Measurements from ENCODE around the gene CFAP77. TPM values are rescaled to one million over a fixed set of nuclear protein-coding genes. Genes with fewer than 3 reads are reported as not detected.

Gene CFAP77
- polyA plus RNA-seq, 1 donor = 0.13 TPM

DNA sequence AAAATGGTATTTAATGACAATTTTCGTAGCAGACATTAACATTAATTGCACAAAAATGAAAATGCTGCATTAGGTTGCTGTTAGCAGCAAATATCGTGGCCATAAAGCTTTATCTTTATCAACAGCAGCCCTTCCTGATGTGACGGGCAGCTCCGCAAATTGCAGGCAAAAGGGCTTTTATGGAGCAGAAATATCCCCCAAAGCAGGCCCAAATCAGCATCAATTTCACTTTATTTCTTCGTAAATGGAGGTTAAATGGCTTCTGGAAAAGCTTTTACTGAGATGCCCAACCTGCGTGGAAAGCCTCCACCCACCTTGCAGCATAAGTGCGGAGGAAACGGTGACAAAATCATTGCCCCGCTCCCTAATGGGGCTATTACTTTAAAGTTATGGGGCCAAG lies 94.5 kb downstream of the CFAP77 start:
- H3K9me3 ChIP-seq (ENCODE audit: control insufficient read depth, low read depth, low read length) = no peaks in the 10 kb centered on the region
- no CpG with 5 or more reads among the region's 9 CpGs for WGBS (ENCODE audit: insufficient coverage, low lambda C conversion rate)
- no peak overlapping the region for H3K4me3 ChIP-seq (ENCODE audit: low read length)
- no peak for DNase-seq
- peaks cover 46% of the 10 kb centered on the region for H3K27me3 ChIP-seq (ENCODE audit: control insufficient read depth, insufficient read depth, low read length)
- no peaks in the 10 kb centered on the region for H3K4me1 ChIP-seq (ENCODE audit: control insufficient read depth, insufficient read depth, low read length)
- H3K27ac ChIP-seq (ENCODE audit: low read length) = no peak overlapping the region
- H3K36me3 ChIP-seq (ENCODE audit: control insufficient read depth, insufficient read depth, low read length) = no peaks in the 10 kb centered on the region

DNA sequence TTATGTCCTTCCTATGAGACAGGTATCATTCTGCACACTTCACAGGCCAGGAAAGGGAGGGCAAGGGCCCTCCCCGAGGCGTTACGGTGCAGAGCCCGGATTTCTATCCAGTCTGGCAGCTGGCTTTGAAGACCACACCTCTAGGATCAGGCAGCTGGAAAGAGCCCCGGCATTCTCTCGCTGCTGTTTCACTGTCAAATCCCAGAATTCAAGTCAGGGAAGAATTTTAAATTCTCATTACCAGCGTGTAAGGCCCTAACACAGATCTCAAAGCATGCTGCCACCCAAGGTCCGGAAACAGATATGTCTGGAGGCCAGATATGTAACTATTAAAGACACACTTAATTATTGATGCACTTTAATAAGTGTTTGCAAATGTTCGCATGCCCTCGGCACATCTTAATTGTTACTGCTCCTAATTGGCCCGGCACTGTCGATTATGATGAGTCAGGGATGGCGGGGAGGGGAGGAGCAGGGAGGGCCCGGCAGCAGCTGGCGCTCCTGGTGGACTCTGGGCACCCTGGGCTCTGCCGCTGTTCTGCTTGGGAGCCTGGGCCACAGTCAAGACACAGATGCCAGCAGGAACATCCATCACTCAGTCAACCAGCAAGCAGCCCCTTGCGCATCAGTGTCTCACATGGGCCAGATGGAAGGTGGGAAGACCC lies 96.1 kb downstream of the CFAP77 start:
- no peak overlapping the region for H3K27ac ChIP-seq (ENCODE audit: low read length)
- no peaks in the 10 kb centered on the region for H3K9me3 ChIP-seq (ENCODE audit: control insufficient read depth, low read depth, low read length)
- peaks cover 46% of the 10 kb centered on the region for H3K27me3 ChIP-seq (ENCODE audit: control insufficient read depth, insufficient read depth, low read length)
- no peak overlapping the region for H3K4me3 ChIP-seq (ENCODE audit: low read length)
- no peaks in the 10 kb centered on the region for H3K4me1 ChIP-seq (ENCODE audit: control insufficient read depth, insufficient read depth, low read length)
- no peaks in the 10 kb centered on the region for H3K36me3 ChIP-seq (ENCODE audit: control insufficient read depth, insufficient read depth, low read length)
- no CpG with 5 or more reads among the region's 17 CpGs for WGBS (ENCODE audit: insufficient coverage, low lambda C conversion rate)
- DNase-seq = no peak

DNA sequence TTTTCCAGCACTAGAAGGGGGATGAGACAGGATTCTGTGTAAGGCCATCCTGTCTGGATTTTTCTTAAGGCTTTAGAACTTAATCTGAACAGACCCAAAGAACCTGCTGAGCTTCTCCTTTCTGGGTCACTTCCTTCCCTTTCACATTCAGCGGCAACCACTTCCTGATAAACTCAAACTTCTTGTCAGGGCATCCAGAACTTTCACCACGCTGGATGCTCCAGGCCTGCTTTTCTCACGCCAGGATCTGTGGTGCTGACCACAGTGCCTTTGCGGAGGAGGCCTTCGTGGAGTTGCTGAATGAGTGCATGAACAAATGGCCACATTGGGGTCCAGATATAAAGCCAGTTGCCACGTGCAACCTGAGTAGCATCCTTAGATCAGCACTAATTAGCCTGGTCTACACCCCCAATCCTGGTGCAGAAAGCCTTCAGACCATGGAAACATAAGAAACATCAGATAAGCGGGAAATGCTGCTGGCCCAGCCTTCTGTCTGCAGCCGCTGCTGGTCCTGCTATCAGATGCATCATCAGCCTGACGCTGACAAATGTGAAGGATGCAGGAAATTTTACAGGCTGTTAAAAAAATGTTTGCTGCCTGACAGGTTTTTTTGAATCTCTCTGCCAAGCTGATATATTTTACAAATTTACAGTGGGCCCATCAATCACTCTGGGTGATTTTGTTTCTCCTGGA lies 97.1 kb downstream of the CFAP77 start:
- no peak for DNase-seq
- Histone ChIP-seq H3K36me3 (ENCODE audit: control insufficient read depth, insufficient read depth, low read length) (no peaks in the 10 kb centered on the region), H3K27ac (ENCODE audit: low read length) (no peak overlapping the region), H3K27me3 (ENCODE audit: control insufficient read depth, insufficient read depth, low read length) (peaks cover 43% of the 10 kb centered on the region), H3K4me1 (ENCODE audit: control insufficient read depth, insufficient read depth, low read length) (no peaks in the 10 kb centered on the region), H3K4me3 (ENCODE audit: low read length) (no peak overlapping the region), H3K9me3 (ENCODE audit: control insufficient read depth, low read depth, low read length) (no peaks in the 10 kb centered on the region)
- WGBS (ENCODE audit: insufficient coverage, low lambda C conversion rate) = no CpG with 5 or more reads among the region's 9 CpGs

DNA sequence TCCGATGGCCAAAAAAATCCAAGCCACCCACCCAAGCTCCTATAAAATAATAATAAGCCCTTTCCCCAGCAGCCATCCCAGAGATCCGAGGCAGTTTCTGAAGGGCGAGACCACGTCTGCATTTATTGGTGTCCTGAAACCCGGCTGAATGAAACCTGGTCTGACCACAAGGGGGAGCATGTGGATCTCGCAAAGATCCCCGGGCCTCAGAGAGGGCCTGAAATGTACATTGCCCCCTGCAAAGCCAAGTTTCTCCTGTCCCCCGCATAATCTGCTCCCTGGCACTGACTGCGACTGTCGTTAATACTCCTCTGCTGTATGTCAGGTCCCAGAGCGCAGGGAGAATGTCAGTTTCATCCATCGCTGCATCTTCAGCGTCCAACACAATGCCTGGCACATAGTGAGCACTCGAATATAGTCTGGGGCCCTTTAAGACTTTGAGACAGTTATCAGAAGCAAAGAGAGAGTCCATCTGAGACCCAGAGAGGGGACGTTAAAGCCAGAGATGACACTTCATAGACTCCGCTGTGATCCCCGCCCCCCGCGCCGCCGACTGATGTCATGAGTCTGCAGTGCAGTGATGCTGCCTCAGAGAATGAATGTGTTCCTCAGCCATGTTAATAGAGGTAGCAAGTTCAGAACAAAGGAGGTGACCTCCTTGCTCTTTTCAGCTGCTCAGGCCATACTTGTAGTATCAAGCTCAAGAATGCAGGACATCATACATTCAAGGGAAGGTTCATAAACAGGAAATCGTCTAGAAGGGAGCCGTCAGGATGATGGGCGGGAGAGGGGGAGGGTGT lies 97.9 kb downstream of the CFAP77 start:
- Histone ChIP-seq H3K27me3 (ENCODE audit: control insufficient read depth, insufficient read depth, low read length) (peaks cover 43% of the 10 kb centered on the region), H3K4me3 (ENCODE audit: low read length) (no peak overlapping the region), H3K36me3 (ENCODE audit: control insufficient read depth, insufficient read depth, low read length) (no peaks in the 10 kb centered on the region), H3K27ac (ENCODE audit: low read length) (no peak overlapping the region), H3K4me1 (ENCODE audit: control insufficient read depth, insufficient read depth, low read length) (no peaks in the 10 kb centered on the region), H3K9me3 (ENCODE audit: control insufficient read depth, low read depth, low read length) (no peaks in the 10 kb centered on the region)
- peak; percentile 48 to 51 for DNase-seq
- 67% methylated on average over 3 of the region's 24 CpGs for WGBS (ENCODE audit: insufficient coverage, low lambda C conversion rate)

DNA sequence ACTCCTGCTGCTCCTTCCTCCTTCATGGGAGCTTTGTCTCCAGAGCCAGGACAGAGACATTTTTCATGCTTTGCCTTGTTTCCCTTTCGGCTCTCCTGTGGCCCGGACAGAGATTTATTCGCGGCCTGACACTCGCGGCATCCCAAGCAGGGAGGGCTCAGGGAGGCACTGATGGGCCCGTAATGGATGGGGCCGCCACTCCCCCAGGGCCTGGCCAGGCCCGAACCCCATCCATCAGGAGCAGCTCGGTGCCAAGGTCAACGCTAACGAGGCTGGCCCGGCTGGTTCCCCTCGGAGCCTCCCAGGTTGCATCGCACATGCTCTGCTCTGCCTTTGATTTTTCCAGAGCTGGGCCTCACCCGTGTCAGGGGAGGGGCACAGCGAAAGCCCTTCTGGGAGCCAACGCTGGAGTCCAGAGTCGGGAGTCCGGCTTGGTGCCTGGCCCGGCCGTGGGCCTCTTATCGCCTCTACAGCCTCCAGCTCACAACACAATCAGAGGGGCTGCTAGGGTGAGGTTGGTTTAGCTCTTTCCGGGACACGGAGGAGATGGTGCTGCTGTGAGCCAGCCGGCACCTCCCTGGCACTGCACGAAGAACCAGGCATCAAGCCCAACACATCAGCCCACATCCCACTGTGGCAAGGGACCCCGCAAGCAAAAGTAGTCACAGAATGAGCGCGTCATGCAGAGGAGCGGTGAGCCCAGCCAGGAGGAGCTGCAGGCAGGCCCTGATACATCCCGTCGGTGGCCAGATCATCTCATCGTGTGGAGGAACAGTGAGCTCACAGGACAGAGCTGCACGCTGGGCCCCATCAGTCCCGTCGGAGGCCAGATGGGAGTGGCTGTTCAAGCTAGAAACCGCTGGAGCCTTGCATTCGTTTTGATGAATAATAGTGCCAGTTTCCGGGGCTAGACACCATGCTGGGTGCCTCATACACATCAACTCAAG lies 100.2 kb downstream of the CFAP77 start:
- peaks cover 39% of the 10 kb centered on the region for H3K27me3 ChIP-seq (ENCODE audit: control insufficient read depth, insufficient read depth, low read length)
- DNase-seq = no peak
- H3K36me3 ChIP-seq (ENCODE audit: control insufficient read depth, insufficient read depth, low read length) = no peaks in the 10 kb centered on the region

DNA sequence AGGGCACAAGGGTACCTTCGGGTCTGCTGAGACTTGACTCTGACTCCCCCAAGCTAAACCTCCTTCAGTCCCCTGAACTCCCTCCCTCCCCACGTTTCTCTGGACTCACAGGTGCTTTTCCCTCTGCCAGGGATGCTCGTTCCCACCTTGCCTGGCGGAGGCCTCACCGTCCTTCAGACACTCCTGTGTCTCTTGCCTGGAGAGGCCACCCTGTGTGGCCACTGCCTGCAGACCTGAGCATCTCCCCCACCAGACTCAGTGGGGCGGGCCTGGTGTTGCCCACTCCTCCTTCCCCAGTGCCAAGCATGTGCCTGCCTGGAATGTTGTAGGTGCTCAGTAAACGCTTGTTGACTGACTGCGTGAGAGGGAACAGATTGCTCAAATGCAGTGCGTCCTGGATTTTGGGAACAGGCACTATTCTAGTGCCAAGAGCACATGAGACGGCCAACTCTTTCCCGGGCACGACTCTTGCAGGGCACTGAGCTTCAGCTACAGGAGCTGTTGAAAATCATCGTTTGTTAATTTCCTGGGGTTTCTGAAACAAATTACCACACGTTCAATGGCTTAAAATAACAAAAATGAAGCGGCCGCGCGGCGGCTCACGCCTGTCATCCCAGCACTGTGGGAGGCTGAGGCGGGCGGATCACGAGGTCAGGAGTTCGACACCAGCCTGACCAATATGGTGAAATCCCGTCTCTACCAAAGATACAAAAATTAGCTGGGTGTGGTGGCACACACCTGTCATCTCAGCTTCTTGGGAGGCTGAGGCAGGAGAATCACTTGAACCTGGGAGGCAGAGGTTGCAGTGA lies 101.4 kb downstream of the CFAP77 start:
- no peaks in the 10 kb centered on the region for H3K36me3 ChIP-seq (ENCODE audit: control insufficient read depth, insufficient read depth, low read length)
- WGBS (ENCODE audit: insufficient coverage, low lambda C conversion rate) = 100% methylated on average over 3 of the region's 25 CpGs
- peaks cover 33% of the 10 kb centered on the region for H3K27me3 ChIP-seq (ENCODE audit: control insufficient read depth, insufficient read depth, low read length)
- H3K9me3 ChIP-seq (ENCODE audit: control insufficient read depth, low read depth, low read length) = no peaks in the 10 kb centered on the region
- no peak for DNase-seq
- no peak overlapping the region for H3K4me3 ChIP-seq (ENCODE audit: low read length)
- H3K4me1 ChIP-seq (ENCODE audit: control insufficient read depth, insufficient read depth, low read length) = no peaks in the 10 kb centered on the region
- H3K27ac ChIP-seq (ENCODE audit: low read length) = no peak overlapping the region

More for the DNA sequence above, 100.2 kb downstream of the CFAP77 start:
- H3K9me3 ChIP-seq (ENCODE audit: control insufficient read depth, low read depth, low read length) = no peaks in the 10 kb centered on the region
- H3K27ac ChIP-seq (ENCODE audit: low read length) = no peak overlapping the region
- no peaks in the 10 kb centered on the region for H3K4me1 ChIP-seq (ENCODE audit: control insufficient read depth, insufficient read depth, low read length)
- WGBS (ENCODE audit: insufficient coverage, low lambda C conversion rate) = no CpG with 5 or more reads among the region's 40 CpGs
- H3K4me3 ChIP-seq (ENCODE audit: low read length) = no peak overlapping the region

DNA sequence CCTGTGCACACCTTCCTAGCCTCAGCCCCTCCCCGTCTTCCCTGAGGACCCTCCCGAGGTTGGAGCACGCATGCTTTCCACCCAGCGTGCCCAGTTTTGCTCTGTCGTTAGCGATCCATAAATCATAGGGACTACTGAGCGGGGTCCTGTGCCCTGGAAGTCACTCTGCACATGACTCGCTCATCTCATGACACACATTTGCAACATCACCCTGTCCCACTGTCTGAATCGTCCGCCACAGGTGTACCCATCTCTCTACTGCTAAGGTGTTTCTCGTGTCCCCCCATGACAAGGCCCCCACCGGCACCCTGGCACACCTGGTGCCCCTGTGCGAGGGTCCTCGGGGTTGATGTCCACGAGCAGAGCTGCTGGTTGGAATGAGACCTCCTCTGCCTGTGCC lies 103.4 kb downstream of the CFAP77 start:
- Histone ChIP-seq H3K4me3 (ENCODE audit: low read length) (no peak overlapping the region), H3K27me3 (ENCODE audit: control insufficient read depth, insufficient read depth, low read length) (peaks cover 38% of the 10 kb centered on the region), H3K9me3 (ENCODE audit: control insufficient read depth, low read depth, low read length) (no peaks in the 10 kb centered on the region), H3K4me1 (ENCODE audit: control insufficient read depth, insufficient read depth, low read length) (no peaks in the 10 kb centered on the region), H3K36me3 (ENCODE audit: control insufficient read depth, insufficient read depth, low read length) (no peaks in the 10 kb centered on the region), H3K27ac (ENCODE audit: low read length) (no peak overlapping the region)
- DNase-seq = no peak
- no CpG with 5 or more reads among the region's 15 CpGs for WGBS (ENCODE audit: insufficient coverage, low lambda C conversion rate)

DNA sequence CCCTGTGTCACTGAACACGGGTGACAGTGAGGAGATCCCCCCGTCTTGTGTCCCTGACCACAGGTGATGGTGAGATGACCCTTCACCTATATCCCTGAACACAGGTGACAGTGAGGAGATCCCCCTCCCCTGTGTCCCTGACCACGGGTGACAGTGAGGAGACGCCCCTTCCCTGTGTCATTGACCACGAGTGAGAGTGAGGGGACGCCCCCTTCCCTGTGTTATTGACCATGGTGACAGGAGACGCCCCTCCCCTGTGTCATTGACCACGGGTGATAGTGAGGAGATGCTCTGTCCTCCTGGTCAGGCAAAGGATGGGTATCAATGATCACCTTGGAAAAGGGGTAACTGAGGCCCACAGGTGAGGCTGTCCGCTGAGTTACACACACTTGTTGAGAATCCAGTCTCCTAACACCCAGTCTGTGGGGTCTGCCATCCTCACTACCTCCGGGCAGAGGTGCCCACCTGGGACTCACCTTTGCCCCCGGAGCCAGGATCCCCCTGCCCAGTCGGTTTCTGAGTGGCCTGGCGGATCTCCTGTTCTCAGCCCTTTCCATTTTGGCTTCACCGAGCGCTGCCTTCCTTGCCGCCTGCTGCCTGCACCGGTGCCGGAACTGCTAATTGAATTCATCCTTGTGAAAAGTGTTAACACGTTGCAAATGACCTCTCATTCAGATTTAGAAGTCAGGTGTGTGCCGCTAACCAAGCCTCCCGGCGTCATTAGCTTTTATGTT lies 104.2 kb downstream of the CFAP77 start:
- no peaks in the 10 kb centered on the region for H3K9me3 ChIP-seq (ENCODE audit: control insufficient read depth, low read depth, low read length)
- H3K4me3 ChIP-seq (ENCODE audit: low read length) = no peak overlapping the region
- H3K27me3 ChIP-seq (ENCODE audit: control insufficient read depth, insufficient read depth, low read length) = peaks cover 38% of the 10 kb centered on the region
- H3K4me1 ChIP-seq (ENCODE audit: control insufficient read depth, insufficient read depth, low read length) = no peaks in the 10 kb centered on the region
- no peak overlapping the region for H3K27ac ChIP-seq (ENCODE audit: low read length)
- DNase-seq = no peak
- no peaks in the 10 kb centered on the region for H3K36me3 ChIP-seq (ENCODE audit: control insufficient read depth, insufficient read depth, low read length)
- no CpG with 5 or more reads among the region's 22 CpGs for WGBS (ENCODE audit: insufficient coverage, low lambda C conversion rate)

DNA sequence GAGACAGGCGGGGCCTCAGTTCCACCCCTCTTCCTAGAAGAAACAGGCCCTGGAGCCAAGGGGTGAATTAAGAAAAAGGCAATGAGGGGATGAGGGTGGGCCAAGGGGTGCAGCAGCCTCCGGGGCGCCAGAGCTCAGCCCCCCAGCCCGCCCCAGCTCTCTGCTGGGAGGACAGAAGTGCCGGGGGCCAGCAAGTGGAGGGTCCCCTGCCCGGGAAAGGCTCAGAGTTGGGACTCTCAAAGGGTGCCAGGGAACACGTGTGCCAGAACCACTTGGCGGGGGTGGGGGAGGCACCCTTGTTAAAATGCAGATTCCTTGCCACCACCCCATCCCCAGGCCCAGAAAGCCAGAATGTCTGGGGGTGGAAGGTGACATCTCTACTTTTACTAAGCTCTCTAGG lies 104.8 kb downstream of the CFAP77 start:
- Histone ChIP-seq H3K9me3 (ENCODE audit: control insufficient read depth, low read depth, low read length) (no peaks in the 10 kb centered on the region), H3K4me3 (ENCODE audit: low read length) (no peak overlapping the region), H3K27ac (ENCODE audit: low read length) (no peak overlapping the region), H3K27me3 (ENCODE audit: control insufficient read depth, insufficient read depth, low read length) (peaks cover 38% of the 10 kb centered on the region), H3K36me3 (ENCODE audit: control insufficient read depth, insufficient read depth, low read length) (no peaks in the 10 kb centered on the region), H3K4me1 (ENCODE audit: control insufficient read depth, insufficient read depth, low read length) (no peaks in the 10 kb centered on the region)
- no peak for DNase-seq
- WGBS (ENCODE audit: insufficient coverage, low lambda C conversion rate) = no CpG with 5 or more reads among the region's 8 CpGs
